ENCODE data around the gene PLCL1. TPM values are rescaled to one million over a fixed set of nuclear protein-coding genes. Genes with fewer than 3 reads are reported as not detected.
A peak's percentile ranks its signal among the peaks of the same experiment; 100 is the strongest.

The PLCL1 gene
- polyA plus RNA-seq, 1 of the 3 experiments (the other 2 are of a cell fraction), result 7.7 TPM

DNA sequence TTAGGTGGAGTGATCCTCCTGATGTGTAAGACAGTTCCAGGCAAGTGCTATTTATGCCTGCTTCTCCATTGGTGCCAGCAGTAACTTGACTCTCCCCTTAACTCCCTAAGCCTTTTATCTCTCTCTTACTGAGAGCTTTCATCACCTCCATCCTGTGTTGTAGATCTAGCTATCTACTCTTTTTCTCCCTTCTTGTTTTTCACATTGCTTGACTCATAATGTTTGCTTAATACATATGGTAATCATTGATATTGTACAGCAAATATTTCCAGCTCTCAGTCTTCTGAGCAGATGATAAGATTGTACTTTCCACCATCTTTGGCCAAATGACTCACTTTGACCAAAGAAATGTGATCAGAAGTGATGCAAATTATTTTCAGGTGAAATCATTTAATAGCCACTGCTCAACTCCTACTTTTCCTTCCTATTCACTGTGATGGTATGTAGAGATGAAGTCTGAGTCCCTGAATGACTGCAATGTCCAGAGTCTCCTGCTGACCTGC, 165.0 kb downstream of the PLCL1 start (continued):
- no peak for TF ChIP-seq MXI1 (IDR thresholded peaks at IDR 0.05; ENCODE audit: low read depth, low read length)
- TF ChIP-seq TCF12 (IDR thresholded peaks at IDR 0.05), result peak; percentile 99
- TF ChIP-seq YY1 (IDR thresholded peaks at IDR 0.05; ENCODE audit: low read depth), result peak; percentile 75; the same call in 1 of the 2 replicates
- TF ChIP-seq RFX5 (IDR thresholded peaks at IDR 0.05; ENCODE audit: low read length), result no peak
- TF ChIP-seq, protein P1, sequence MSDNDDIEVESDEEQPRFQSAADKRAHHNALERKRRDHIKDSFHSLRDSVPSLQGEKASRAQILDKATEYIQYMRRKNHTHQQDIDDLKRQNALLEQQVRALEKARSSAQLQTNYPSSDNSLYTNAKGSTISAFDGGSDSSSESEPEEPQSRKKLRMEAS (IDR thresholded peaks at IDR 0.05; ENCODE audit: low read depth), result peak; percentile 72
- peak; percentile 79; the same call in 1 of the 2 replicates for TF ChIP-seq MEF2A (IDR thresholded peaks at IDR 0.05; ENCODE audit: borderline replicate concordance, low read depth)
- TF ChIP-seq SMC3 (IDR thresholded peaks at IDR 0.05; ENCODE audit: low read depth, low read length), result no peak
- peak; percentile 95 for TF ChIP-seq TEAD4 (IDR thresholded peaks at IDR 0.05; ENCODE audit: borderline replicate concordance, insufficient read depth)
- TF ChIP-seq FOSL2 (IDR thresholded peaks at IDR 0.05; ENCODE audit: borderline replicate concordance, low read depth), result peak; percentile 99
- TF ChIP-seq, protein P2, sequence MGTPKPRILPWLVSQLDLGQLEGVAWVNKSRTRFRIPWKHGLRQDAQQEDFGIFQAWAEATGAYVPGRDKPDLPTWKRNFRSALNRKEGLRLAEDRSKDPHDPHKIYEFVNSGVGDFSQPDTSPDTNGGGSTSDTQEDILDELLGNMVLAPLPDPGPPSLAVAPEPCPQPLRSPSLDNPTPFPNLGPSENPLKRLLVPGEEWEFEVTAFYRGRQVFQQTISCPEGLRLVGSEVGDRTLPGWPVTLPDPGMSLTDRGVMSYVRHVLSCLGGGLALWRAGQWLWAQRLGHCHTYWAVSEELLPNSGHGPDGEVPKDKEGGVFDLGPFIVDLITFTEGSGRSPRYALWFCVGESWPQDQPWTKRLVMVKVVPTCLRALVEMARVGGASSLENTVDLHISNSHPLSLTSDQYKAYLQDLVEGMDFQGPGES (IDR thresholded peaks at IDR 0.05; ENCODE audit: low read depth, low read length), result no peak

DNA sequence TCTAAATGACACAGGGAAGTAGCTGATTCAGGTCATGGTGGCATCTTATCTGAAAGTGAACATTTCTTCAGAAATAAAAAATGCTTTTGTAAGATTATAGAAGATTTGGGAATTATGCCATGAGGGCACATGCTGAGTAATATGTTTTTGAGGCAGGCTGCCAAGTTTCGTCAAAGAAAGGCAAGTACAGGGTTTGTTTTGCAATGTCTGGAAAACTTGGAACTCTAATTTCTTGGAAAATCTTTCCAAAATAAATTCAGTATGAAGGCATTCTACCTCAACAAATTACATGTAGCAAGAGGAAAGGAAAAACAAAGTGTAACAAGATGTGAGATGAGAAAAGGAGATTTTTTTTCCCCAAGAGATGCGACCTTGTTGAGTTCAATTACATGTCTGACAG, 167.7 kb downstream of the PLCL1 start:
- Histone ChIP-seq H3K27me3 (ENCODE audit: insufficient read depth) (no peaks in the 10 kb centered on the region), H3F3A (replicated peaks; ENCODE audit: insufficient read depth) (peaks cover 41% of the 10 kb centered on the region), H3K4me1 (ENCODE audit: control insufficient read depth in 1 of 2, insufficient read depth in 2 of 2, low read depth in 1 of 2, low read length in 1 of 2) (peaks cover 0 to 11% of the 10 kb centered on the region in 2 experiments; a peak in 1 of 4 replicates), H3K9me3 (no peaks in the 10 kb centered on the region), H3K79me2 (ENCODE audit: insufficient read depth) (peaks cover 8% of the 10 kb centered on the region; the same call in 1 of the 2 replicates), H3K9ac (no peak overlapping the region; the same call in 1 of the 2 replicates), H3K4me3 (ENCODE audit: low read depth in 2 of 2, low read length in 1 of 2) (no peak overlapping the region), H2AFZ (ENCODE audit: low read depth) (no peak overlapping the region), H3K4me2 (0 out of 2 replicates have a peak overlapping the region, but pooled peaks have one; percentile 1), H3K9me2 (no peaks in the 10 kb centered on the region), H3K36me3 (replicated peaks in 1 of 2; ENCODE audit: control insufficient read depth in 1 of 2, insufficient read depth in 2 of 2, low read length in 1 of 2) (peaks cover 0 to 11% of the 10 kb centered on the region in 2 experiments), H4K20me1 (ENCODE audit: insufficient read depth) (no peaks in the 10 kb centered on the region; the same call in 1 of the 2 replicates), H3K27ac (ENCODE audit: low read depth in 2 of 2, low read length in 1 of 2) (peak overlapping the region; percentile 39 to 66)
- no peak for DNase-seq
- peak in 1 of 2 experiments; percentile 74; a peak in 2 of 4 replicates for TF ChIP-seq EP300 (IDR thresholded peaks at IDR 0.05; ENCODE audit: borderline replicate concordance in 1 of 2, low read depth in 1 of 2, low read length in 1 of 2)
- TF ChIP-seq RFX5 (IDR thresholded peaks at IDR 0.05; ENCODE audit: low read length), result no peak
- TF ChIP-seq POLR2AphosphoS5 (IDR thresholded peaks at IDR 0.05; ENCODE audit: low read depth, low read length), result no peak
- no peak for TF ChIP-seq YY1 (IDR thresholded peaks at IDR 0.05; ENCODE audit: low read depth)
- peak; percentile 97 for TF ChIP-seq NFIC (IDR thresholded peaks at IDR 0.05; ENCODE audit: borderline replicate concordance)
- TF ChIP-seq, protein P3, sequence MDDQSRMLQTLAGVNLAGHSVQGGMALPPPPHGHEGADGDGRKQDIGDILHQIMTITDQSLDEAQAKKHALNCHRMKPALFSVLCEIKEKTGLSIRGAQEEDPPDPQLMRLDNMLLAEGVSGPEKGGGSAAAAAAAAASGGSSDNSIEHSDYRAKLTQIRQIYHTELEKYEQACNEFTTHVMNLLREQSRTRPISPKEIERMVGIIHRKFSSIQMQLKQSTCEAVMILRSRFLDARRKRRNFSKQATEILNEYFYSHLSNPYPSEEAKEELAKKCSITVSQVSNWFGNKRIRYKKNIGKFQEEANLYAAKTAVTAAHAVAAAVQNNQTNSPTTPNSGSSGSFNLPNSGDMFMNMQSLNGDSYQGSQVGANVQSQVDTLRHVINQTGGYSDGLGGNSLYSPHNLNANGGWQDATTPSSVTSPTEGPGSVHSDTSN (IDR thresholded peaks at IDR 0.05), result peak; percentile 64
- peak; percentile 86 for TF ChIP-seq TCF12 (IDR thresholded peaks at IDR 0.05)
- no peak for TF ChIP-seq TAF1 (IDR thresholded peaks at IDR 0.05; ENCODE audit: borderline replicate concordance, low read depth, low read length)
- TF ChIP-seq, protein P1 (IDR thresholded peaks at IDR 0.05; ENCODE audit: low read depth), result peak; percentile 60; the same call in 1 of the 2 replicates
- 0 out of 2 replicates have a peak, but pooled peaks have one; percentile 45 for TF ChIP-seq TEAD4 (IDR thresholded peaks at IDR 0.05; ENCODE audit: borderline replicate concordance, insufficient read depth)
- TF ChIP-seq, protein P4, sequence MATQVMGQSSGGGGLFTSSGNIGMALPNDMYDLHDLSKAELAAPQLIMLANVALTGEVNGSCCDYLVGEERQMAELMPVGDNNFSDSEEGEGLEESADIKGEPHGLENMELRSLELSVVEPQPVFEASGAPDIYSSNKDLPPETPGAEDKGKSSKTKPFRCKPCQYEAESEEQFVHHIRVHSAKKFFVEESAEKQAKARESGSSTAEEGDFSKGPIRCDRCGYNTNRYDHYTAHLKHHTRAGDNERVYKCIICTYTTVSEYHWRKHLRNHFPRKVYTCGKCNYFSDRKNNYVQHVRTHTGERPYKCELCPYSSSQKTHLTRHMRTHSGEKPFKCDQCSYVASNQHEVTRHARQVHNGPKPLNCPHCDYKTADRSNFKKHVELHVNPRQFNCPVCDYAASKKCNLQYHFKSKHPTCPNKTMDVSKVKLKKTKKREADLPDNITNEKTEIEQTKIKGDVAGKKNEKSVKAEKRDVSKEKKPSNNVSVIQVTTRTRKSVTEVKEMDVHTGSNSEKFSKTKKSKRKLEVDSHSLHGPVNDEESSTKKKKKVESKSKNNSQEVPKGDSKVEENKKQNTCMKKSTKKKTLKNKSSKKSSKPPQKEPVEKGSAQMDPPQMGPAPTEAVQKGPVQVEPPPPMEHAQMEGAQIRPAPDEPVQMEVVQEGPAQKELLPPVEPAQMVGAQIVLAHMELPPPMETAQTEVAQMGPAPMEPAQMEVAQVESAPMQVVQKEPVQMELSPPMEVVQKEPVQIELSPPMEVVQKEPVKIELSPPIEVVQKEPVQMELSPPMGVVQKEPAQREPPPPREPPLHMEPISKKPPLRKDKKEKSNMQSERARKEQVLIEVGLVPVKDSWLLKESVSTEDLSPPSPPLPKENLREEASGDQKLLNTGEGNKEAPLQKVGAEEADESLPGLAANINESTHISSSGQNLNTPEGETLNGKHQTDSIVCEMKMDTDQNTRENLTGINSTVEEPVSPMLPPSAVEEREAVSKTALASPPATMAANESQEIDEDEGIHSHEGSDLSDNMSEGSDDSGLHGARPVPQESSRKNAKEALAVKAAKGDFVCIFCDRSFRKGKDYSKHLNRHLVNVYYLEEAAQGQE (IDR thresholded peaks at IDR 0.05; ENCODE audit: low read depth, low read length), result no peak
- TF ChIP-seq MEF2A (IDR thresholded peaks at IDR 0.05; ENCODE audit: borderline replicate concordance, low read depth), result no peak
- TF ChIP-seq FOSL2 (IDR thresholded peaks at IDR 0.05; ENCODE audit: borderline replicate concordance, low read depth), result peak; percentile 49; the same call in 1 of the 2 replicates
- peak; percentile 72 for TF ChIP-seq JUND (IDR thresholded peaks at IDR 0.05)
- TF ChIP-seq FOXJ3 (CRISPR knock-in tag; IDR thresholded peaks at IDR 0.05), result no peak
- TF ChIP-seq, protein P5, sequence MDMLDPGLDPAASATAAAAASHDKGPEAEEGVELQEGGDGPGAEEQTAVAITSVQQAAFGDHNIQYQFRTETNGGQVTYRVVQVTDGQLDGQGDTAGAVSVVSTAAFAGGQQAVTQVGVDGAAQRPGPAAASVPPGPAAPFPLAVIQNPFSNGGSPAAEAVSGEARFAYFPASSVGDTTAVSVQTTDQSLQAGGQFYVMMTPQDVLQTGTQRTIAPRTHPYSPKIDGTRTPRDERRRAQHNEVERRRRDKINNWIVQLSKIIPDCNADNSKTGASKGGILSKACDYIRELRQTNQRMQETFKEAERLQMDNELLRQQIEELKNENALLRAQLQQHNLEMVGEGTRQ (IDR thresholded peaks at IDR 0.05; ENCODE audit: borderline replicate concordance, low read depth, low read length), result no peak
- TF ChIP-seq, protein P6, sequence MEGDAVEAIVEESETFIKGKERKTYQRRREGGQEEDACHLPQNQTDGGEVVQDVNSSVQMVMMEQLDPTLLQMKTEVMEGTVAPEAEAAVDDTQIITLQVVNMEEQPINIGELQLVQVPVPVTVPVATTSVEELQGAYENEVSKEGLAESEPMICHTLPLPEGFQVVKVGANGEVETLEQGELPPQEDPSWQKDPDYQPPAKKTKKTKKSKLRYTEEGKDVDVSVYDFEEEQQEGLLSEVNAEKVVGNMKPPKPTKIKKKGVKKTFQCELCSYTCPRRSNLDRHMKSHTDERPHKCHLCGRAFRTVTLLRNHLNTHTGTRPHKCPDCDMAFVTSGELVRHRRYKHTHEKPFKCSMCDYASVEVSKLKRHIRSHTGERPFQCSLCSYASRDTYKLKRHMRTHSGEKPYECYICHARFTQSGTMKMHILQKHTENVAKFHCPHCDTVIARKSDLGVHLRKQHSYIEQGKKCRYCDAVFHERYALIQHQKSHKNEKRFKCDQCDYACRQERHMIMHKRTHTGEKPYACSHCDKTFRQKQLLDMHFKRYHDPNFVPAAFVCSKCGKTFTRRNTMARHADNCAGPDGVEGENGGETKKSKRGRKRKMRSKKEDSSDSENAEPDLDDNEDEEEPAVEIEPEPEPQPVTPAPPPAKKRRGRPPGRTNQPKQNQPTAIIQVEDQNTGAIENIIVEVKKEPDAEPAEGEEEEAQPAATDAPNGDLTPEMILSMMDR (IDR thresholded peaks at IDR 0.05), result no peak
- 31% methylated on average over 2 of the region's 2 CpGs for WGBS (ENCODE audit: low lambda C conversion rate)
- POLR2A ChIA-PET, result no interaction called here
- CTCF ChIA-PET, result no interaction called here

Data from SK-N-SH (cell line).